GF-D8 (cell line): ENCODE results near the gene HUNK.
"Not testable (repeated sequence)": the region's sequence is repeated elsewhere in the genome, so short reads cannot be mapped to it uniquely, and the experiment has no call there.

Source experiments
- DNase-seq: peaks from one replicate; lab custom pipeline; 2025; lab: John Stamatoyannopoulos, UW

HUNK gene

GRCh38 chr21:31921079-31921478, 48.3 kb downstream of the HUNK start:
- DNase-seq: no peak

DNA sequence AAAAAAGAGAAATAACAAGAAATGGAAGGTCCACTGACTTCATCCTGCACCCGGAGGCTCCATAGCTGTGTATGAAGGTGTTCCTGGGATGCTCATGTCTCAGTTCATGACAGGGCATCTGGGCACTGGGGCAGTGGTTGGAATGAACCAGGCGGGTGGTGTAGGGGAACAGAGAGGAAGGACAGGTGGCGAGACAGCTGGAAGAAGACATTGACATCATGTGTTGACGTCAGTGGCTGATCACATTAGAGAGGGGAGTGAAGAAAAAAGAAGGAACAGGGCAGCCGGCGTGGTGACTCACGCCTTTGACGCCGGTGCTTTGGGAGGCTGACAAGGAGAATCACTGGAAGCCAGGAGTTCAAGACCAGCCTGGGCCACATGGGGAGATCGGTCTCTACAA, 50.1 kb downstream of the HUNK start:
- no peak for DNase-seq

DNA sequence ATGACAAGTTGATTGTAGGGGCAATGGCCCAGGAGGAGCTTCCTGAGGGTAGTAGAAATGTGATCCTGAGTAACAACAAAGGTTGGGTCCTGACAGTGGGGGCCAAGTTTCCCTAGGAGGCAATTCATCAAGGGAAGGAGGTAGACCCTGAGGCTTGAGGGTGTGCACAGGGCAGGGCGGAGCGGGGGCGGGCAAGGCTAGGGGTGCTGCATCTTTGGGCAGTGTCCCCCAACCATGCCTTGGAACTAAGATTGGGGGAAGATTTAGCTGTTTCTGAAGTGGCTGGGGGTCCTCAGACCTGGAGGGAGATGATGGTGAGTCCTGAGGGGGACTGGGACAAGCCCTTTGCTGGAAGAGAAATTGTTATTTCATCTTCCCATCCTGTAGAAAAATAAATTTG, 50.9 kb downstream of the HUNK start:
- DNase-seq: no peak

DNA sequence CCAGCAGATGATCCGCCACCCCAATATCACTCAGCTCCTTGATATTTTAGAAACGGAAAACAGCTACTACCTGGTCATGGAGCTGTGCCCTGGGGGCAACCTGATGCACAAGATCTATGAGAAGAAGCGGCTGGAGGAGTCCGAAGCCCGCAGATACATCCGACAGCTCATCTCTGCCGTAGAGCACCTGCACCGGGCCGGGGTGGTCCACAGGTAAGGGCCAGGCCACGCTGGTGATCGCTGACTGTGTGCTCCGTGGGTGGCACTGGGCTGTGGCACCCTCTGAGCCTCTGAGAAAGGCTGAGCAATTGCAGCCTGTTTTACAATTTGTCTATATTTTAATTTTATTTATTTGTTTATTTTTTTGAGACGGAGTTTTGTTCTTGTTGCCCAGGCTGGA, 51.7 kb downstream of the HUNK start:
- DNase-seq: no peak

DNA sequence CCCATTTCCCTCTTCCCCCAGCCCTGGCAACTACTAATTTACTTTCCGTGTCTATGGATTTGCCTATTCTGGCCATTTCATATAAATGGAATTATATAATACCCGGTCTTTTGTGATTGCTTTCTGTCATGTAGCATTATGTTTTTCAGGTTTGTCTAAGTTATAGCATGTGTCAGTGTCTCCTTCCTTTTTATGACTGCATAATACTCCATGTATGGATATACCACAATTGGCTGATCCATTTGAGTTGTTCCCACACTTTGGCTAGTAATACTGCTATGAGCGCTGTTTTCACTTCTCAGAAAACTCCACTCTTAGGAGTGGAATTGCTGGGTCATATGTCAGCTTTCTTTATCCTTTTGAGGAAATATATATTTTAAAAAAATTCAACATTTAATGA, 53.7 kb downstream of the HUNK start:
- DNase-seq: no peak

GRCh38 chr21:31927689-31928353, 55.0 kb downstream of the HUNK start:
- no peak for DNase-seq

- DNase-seq: no peak
These were observed 55.8 kb downstream of the HUNK start for GRCh38 chr21:31928656-31929055.

GRCh38 chr21:31929548-31929947, 56.7 kb downstream of the HUNK start:
- no peak for DNase-seq

GRCh38 chr21:31930001-31930400, 57.2 kb downstream of the HUNK start:
- DNase-seq: no peak

- no peak for DNase-seq
These were observed 59.0 kb downstream of the HUNK start for GRCh38 chr21:31931644-31932469.

DNA sequence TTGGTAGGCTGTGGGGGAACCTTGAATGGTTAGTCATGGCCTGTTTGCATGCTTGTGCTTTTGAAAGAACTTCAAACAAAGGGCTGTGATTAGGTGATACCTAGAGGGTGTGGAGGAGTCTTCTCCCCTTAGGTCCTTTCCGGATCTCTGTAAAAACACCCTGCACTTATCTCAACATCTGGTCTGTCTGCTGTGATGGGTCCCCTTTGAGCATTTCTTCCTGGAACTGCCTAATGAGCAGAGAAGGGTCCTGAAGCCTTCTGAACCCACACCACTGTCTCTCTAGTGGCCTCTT, 59.6 kb downstream of the HUNK start:
- no peak for DNase-seq

DNA sequence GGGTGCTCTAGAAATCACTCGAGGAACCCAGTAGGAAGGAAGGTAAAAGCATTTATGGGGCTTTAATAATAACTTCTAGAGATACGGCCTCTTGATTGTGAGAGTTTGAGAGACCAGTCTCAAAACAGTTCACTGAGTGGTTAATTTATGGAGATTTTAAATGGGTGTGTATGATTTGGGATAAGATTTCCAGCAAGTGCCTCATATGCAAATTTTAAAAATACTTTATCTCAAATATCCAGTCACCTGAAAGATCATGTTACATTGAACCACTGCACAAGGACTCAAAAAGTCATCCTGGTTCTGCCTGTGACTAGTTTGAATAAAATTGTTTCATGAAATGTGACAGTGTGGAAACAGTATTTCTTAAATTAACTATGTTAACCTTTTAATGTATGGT, 64.5 kb downstream of the HUNK start:
- DNase-seq: no peak

DNA sequence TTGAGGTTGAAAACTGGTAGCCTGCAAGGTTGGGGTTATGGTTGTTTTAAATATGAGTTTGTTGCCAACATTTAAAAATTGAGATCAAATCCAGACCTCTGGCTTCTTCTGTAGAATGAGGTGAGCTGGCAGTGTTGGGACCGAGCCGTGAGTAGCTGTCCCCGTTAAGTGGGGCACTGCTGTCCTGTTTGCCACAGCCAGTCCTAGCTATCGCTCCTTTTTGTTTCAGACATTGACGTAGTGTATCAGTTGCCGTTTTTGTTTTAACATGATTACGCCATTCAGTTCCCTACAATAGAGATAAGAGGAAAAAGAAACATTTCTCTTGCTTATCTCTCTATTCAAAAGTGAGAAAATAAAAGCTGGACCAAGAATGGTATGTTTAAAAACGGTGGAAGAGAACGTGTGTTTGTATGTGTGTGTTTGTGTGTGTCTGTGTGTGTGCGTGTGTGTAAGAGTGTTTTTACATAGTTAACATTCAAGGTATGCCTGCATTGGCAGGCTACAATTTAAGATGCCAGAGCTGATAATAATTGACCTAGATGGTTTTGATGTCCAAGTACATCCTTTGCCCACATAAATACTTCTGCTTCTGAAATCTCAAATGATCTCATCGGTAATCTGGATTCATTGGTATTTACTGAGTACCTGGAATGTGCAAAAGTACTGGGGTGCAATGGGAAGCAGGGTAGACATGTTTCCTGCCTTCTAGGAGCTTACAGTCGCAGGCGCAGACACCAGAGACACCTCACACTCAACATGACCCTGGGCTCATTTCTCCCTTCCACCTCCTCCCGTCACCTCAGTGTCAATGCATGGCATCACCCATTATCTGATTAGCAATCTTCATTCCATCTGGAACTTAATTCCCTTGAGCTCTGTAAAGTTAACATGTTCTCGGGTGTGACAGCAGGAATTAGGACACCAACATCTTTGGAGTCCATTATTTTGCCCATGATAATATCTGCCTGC, 65.8 kb downstream of the HUNK start:
- no peak for DNase-seq

GRCh38 chr21:31941694-31942093, 68.9 kb downstream of the HUNK start:
- no peak for DNase-seq

DNA sequence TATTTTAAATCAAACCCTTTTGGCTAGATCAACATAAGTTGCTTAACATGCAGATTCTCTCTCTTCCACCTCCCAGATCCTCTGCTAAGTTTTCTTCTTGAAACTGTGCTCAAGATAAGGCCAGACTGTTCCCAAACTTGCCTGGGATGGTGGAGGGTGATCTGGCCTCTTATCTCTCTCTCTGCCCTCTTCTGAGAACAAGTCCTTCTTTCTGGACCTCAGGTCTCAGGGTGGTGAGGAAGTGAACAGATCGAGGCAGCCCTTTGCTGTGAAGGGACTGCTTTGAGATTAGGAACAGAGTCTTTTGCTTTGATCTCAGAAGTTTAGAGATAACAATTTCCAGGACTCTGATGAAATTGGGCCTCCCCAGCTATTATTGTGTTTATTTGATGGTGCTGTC, 70.7 kb downstream of the HUNK start:
- no peak for DNase-seq

- no peak for DNase-seq
These were observed 72.3 kb downstream of the HUNK start for GRCh38 chr21:31945141-31945540.

- no peak for DNase-seq
These were observed 72.7 kb downstream of the HUNK start for GRCh38 chr21:31945546-31945945.

GRCh38 chr21:31946231-31946630, 73.4 kb downstream of the HUNK start:
- no peak for DNase-seq

GRCh38 chr21:31946876-31947550, 74.2 kb downstream of the HUNK start:
- DNase-seq: not testable (repeated sequence)

- no peak for DNase-seq
These were observed 75.9 kb downstream of the HUNK start for GRCh38 chr21:31948676-31949075.

DNA sequence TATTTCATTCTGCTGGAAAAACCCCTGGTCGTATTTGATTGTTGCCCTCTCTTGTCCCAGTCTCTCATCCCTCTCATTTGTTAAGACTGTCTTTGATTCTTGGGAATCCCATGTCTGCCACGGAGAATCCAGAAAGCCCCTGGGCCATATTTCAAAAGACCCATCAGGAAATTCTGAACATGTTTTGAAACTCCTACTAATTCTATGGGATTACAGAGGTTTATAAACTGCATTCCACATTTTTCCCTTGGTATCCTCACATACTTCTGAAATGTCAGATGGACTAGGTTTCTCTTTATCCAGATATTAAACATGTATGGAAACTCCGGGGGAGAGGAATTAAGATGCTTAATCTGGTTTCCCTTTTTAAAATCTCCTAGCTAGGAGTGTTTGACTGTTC, 80.0 kb downstream of the HUNK start:
- DNase-seq: no peak

GRCh38 chr21:31957631-31958030, 84.8 kb downstream of the HUNK start:
- no peak for DNase-seq
